ENCODE data around the gene ACKR2.

The ACKR2 gene

GRCh38 chr3:42868841-42869240, 59.6 kb downstream of the ACKR2 start:
- H3K36me3 ChIP-seq, result no peaks in the 10 kb centered on the region
- no peak overlapping the region for H3K4me3 ChIP-seq (ENCODE audit: low read depth, low read length)
- TF ChIP-seq, protein P1, sequence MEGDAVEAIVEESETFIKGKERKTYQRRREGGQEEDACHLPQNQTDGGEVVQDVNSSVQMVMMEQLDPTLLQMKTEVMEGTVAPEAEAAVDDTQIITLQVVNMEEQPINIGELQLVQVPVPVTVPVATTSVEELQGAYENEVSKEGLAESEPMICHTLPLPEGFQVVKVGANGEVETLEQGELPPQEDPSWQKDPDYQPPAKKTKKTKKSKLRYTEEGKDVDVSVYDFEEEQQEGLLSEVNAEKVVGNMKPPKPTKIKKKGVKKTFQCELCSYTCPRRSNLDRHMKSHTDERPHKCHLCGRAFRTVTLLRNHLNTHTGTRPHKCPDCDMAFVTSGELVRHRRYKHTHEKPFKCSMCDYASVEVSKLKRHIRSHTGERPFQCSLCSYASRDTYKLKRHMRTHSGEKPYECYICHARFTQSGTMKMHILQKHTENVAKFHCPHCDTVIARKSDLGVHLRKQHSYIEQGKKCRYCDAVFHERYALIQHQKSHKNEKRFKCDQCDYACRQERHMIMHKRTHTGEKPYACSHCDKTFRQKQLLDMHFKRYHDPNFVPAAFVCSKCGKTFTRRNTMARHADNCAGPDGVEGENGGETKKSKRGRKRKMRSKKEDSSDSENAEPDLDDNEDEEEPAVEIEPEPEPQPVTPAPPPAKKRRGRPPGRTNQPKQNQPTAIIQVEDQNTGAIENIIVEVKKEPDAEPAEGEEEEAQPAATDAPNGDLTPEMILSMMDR (IDR thresholded peaks at IDR 0.05; ENCODE audit: low read depth, low read length), result no peak
- H3K9me3 ChIP-seq (ENCODE audit: severe bottlenecking), result no peaks in the 10 kb centered on the region
- H3K27me3 ChIP-seq (ENCODE audit: insufficient read depth, low read depth, severe bottlenecking), result no peaks in the 10 kb centered on the region
- DNase-seq, result no peak
- no peak overlapping the region for H3K27ac ChIP-seq

GRCh38 chr3:42871592-42872196, 62.4 kb downstream of the ACKR2 start:
- TF ChIP-seq, protein P1 (IDR thresholded peaks at IDR 0.05; ENCODE audit: low read depth, low read length), result no peak
- H3K36me3 ChIP-seq, result no peaks in the 10 kb centered on the region
- H3K9me3 ChIP-seq (ENCODE audit: severe bottlenecking), result no peaks in the 10 kb centered on the region
- no peak for DNase-seq
- no peaks in the 10 kb centered on the region for H3K27me3 ChIP-seq (ENCODE audit: insufficient read depth, low read depth, severe bottlenecking)
- H3K27ac ChIP-seq, result no peak overlapping the region
- H3K4me3 ChIP-seq (ENCODE audit: low read depth, low read length), result no peak overlapping the region

DNA sequence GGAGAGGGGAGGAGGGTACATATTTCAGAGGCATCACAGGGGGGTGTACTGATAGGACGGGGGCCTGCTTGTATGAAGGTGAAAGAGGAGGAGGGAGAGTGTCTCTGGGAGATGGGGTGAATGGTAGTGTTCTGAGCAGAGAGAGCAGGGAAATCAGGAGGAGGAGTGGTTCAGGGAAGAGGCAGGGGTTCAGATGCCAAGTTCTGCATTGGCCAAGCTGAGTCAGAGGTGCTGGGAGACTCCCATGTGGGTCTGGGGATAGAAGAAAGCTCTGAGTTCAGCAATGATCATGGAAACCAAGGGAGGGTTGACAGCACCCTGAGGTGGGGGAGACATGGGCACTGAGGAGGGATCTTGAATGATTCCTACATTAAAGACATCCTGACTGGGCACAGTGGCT, 63.5 kb downstream of the ACKR2 start:
- Histone ChIP-seq H3K27ac (no peak overlapping the region), H3K4me3 (ENCODE audit: low read depth, low read length) (no peak overlapping the region), H3K27me3 (ENCODE audit: insufficient read depth, low read depth, severe bottlenecking) (no peaks in the 10 kb centered on the region), H3K36me3 (no peaks in the 10 kb centered on the region), H3K9me3 (ENCODE audit: severe bottlenecking) (no peaks in the 10 kb centered on the region)
- no peak for DNase-seq
- TF ChIP-seq, protein P1 (IDR thresholded peaks at IDR 0.05; ENCODE audit: low read depth, low read length), result no peak

DNA sequence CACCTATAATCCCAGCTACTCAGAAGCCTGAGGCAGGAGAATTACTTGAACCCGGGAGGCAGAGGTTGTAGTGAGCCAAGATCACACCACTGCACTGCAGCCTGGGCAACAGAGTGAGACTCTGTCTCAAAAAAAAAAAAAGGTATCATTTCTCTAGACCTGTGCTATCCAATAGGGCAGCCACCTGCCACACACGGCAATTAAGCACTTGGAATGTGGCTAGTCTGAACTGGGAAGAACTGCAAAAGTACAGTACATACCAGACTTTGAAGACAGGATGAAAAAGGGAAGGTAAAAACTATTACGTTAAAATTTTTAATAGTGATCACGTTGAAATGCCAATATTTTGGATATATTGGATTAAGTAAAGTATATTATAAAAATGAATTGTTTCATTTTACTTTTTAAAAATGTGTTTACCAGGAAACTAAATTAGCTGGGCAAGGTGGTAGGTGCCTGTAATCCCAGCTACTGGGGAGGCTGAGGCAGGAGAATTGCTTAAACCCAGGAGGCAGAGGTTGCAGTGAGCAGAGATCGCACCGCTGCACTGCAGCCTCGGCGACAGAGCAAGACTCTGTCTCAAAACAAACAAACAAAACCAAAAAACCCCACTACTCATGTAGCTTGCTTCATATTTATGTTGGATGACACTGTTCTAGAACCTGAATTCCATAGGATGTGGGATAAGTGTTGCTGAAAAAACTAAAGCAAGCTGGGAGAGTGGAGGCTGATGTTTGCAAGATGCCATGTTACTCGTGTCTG, 64.2 kb downstream of the ACKR2 start:
- H3K36me3 ChIP-seq, result no peaks in the 10 kb centered on the region
- no peak for DNase-seq
- H3K27ac ChIP-seq, result no peak overlapping the region
- H3K4me3 ChIP-seq (ENCODE audit: low read depth, low read length), result no peak overlapping the region
- no peaks in the 10 kb centered on the region for H3K9me3 ChIP-seq (ENCODE audit: severe bottlenecking)
- H3K27me3 ChIP-seq (ENCODE audit: insufficient read depth, low read depth, severe bottlenecking), result no peaks in the 10 kb centered on the region
- TF ChIP-seq, protein P1 (IDR thresholded peaks at IDR 0.05; ENCODE audit: low read depth, low read length), result no peak

- no peaks in the 10 kb centered on the region for H3K27me3 ChIP-seq (ENCODE audit: insufficient read depth, low read depth, severe bottlenecking)
- H3K36me3 ChIP-seq, result no peaks in the 10 kb centered on the region
- H3K4me3 ChIP-seq (ENCODE audit: low read depth, low read length), result no peak overlapping the region
- H3K9me3 ChIP-seq (ENCODE audit: severe bottlenecking), result no peaks in the 10 kb centered on the region
- DNase-seq, result no peak
- TF ChIP-seq, protein P1 (IDR thresholded peaks at IDR 0.05; ENCODE audit: low read depth, low read length), result no peak
- no peak overlapping the region for H3K27ac ChIP-seq
Observed at GRCh38 chr3:42874749-42875148, 65.5 kb downstream of the ACKR2 start.
